ENCODE data around the gene PRR23A.

GRCh38 chr3:138976047-138976446, 30.0 kb downstream of the PRR23A start:
- TF ChIP-seq CTCF (IDR thresholded peaks at IDR 0.05; ENCODE audit: low read depth, low read length) = no peak
- TF ChIP-seq EZH2phosphoT487 (IDR thresholded peaks at IDR 0.05; ENCODE audit: low read depth) = no peak

Data from OCI-LY3 (cell line).